HFFc6 (cell line): ENCODE data around the gene ITGB8. TPM values are rescaled to one million over a fixed set of nuclear protein-coding genes. Genes with fewer than 3 reads are reported as not detected.
A peak's percentile ranks its signal among the peaks of the same experiment; 100 is the strongest.

Experiments
- DNase-seq: peaks from one replicate; pipeline ENCODE4 v3.0.0-alpha.2; 2018
- H3K27ac Mint-ChIP-seq: 2 replicates; pipeline ENCODE4 v1.8.0; 2020; ENCODE audit warnings: mild to moderate bottlenecking, mixed read lengths
- H3K27me3 Mint-ChIP-seq: 2 replicates; pipeline ENCODE4 v1.8.0; 2021; ENCODE audit warnings: mild to moderate bottlenecking, moderate library complexity, mixed read lengths; ENCODE audit not compliant: insufficient read depth
- H3K36me3 Mint-ChIP-seq: 2 replicates; pipeline ENCODE4 v1.8.0; 2021; ENCODE audit warnings: low read depth, mixed read lengths
- H3K4me1 Mint-ChIP-seq: 2 replicates; pipeline ENCODE4 v1.8.0; 2020; ENCODE audit warnings: low read depth, mixed read lengths
- H3K4me3 Mint-ChIP-seq: 2 replicates; pipeline ENCODE4 v1.8.0; 2020; ENCODE audit warnings: mild to moderate bottlenecking, moderate library complexity, mixed read lengths
- H3K9me3 Mint-ChIP-seq: 2 replicates; pipeline ENCODE4 v1.8.0; 2020; ENCODE audit warnings: mild to moderate bottlenecking, mixed read lengths
- CTCF ChIP-seq: fragments of 200-600 bp; sonication (generic); IDR thresholded peaks from 2 replicates; pipeline ENCODE4 v1.5.0; 2021; ENCODE audit warnings: antibody characterized with exemption, mild to moderate bottlenecking
- total RNA-seq, 6 experiments: library from RNA; stranded (reverse); fragmentation: NEBNext Ultra II Directional; extraction: Animal tissue kit (Norgen Biotek cat#: 25700); gene quantifications; 2 replicates in 1 of 6; 3 replicates in 5 of 6; pipeline ENCODE4 v1.2.3, GENCODE V29; 2021

ITGB8 gene
- total RNA-seq, 6 experiments from 2014 or later: not detected

GRCh38 chr7:20307901-20308300 lies 22.8 kb upstream of the ITGB8 start:
- Mint-ChIP-seq H3K27ac (no peak overlapping the region), H3K4me1 (no peaks in the 10 kb centered on the region), H3K36me3 (no peaks in the 10 kb centered on the region), H3K27me3 (no peaks in the 10 kb centered on the region; the same call in 1 of the 2 replicates), H3K4me3 (no peak overlapping the region), H3K9me3 (no peaks in the 10 kb centered on the region)
- TF ChIP-seq CTCF: no peak
- no peak for DNase-seq

GRCh38 chr7:20310301-20310700 lies 20.4 kb upstream of the ITGB8 start:
- Mint-ChIP-seq H3K9me3 (no peaks in the 10 kb centered on the region; the same call in 1 of the 2 replicates), H3K4me1 (no peaks in the 10 kb centered on the region), H3K36me3 (no peaks in the 10 kb centered on the region), H3K27ac (no peak overlapping the region), H3K4me3 (no peak overlapping the region), H3K27me3 (no peaks in the 10 kb centered on the region; the same call in 1 of the 2 replicates)
- no peak for DNase-seq
- TF ChIP-seq CTCF: no peak

GRCh38 chr7:20310963-20311742 lies 19.5 kb upstream of the ITGB8 start:
- Mint-ChIP-seq H3K27ac (no peak overlapping the region), H3K9me3 (no peaks in the 10 kb centered on the region; the same call in 1 of the 2 replicates), H3K4me3 (no peak overlapping the region), H3K27me3 (no peaks in the 10 kb centered on the region; the same call in 1 of the 2 replicates), H3K4me1 (no peaks in the 10 kb centered on the region), H3K36me3 (no peaks in the 10 kb centered on the region)
- peak; percentile 6 for DNase-seq
- peak; percentile 62; the same call in 1 of the 2 replicates for TF ChIP-seq CTCF

GRCh38 chr7:20311743-20312042 lies 19.0 kb upstream of the ITGB8 start:
- Mint-ChIP-seq H3K9me3 (no peaks in the 10 kb centered on the region; the same call in 1 of the 2 replicates), H3K4me3 (no peak overlapping the region), H3K27ac (no peak overlapping the region), H3K36me3 (no peaks in the 10 kb centered on the region), H3K4me1 (no peaks in the 10 kb centered on the region), H3K27me3 (no peaks in the 10 kb centered on the region; the same call in 1 of the 2 replicates)
- no peak for TF ChIP-seq CTCF
- DNase-seq: no peak

GRCh38 chr7:20312562-20312961 lies 18.1 kb upstream of the ITGB8 start:
- Mint-ChIP-seq H3K27me3 (no peaks in the 10 kb centered on the region; the same call in 1 of the 2 replicates), H3K27ac (no peak overlapping the region), H3K9me3 (no peaks in the 10 kb centered on the region; the same call in 1 of the 2 replicates), H3K36me3 (no peaks in the 10 kb centered on the region), H3K4me1 (no peaks in the 10 kb centered on the region), H3K4me3 (no peak overlapping the region)
- DNase-seq: no peak
- TF ChIP-seq CTCF: no peak
